HepG2 (cell line): ENCODE data around the gene TRIM72. TPM values are rescaled to one million over a fixed set of nuclear protein-coding genes. Genes with fewer than 3 reads are reported as not detected.

Experiments used
- AFF4 ChIP-seq: sonication (generic); formaldehyde crosslinking; IDR thresholded peaks from 2 replicates; pipeline ENCODE4 v1.4.0; 2020; ENCODE audit warnings: missing genetic modification reagents
- CC2D1A ChIP-seq: sonication (generic); formaldehyde crosslinking; IDR thresholded peaks from 2 replicates; pipeline ENCODE4 v1.8.1; 2023; ENCODE audit warnings: mild to moderate bottlenecking, missing genetic modification reagents
- DBP ChIP-seq: sonication (generic); formaldehyde crosslinking; IDR thresholded peaks from 2 replicates; pipeline ENCODE4 v1.4.0; 2020; ENCODE audit warnings: missing genetic modification reagents; ENCODE audit errors: not compliant biosample characterization
- DNMT3B ChIP-seq: conservative IDR thresholded peaks from 2 replicates; pipeline ENCODE4 v1.6.1; 2016; ENCODE audit warnings: missing biosample characterization, control low read depth
- JARID2 ChIP-seq: sonication (generic); formaldehyde crosslinking; IDR thresholded peaks from 2 replicates; pipeline ENCODE4 v1.8.1; 2023; ENCODE audit warnings: missing genetic modification reagents, inconsistent platforms; ENCODE audit not compliant: insufficient replicate concordance
- NCOR1 ChIP-seq: fragments of 200-600 bp; sonication (generic); IDR thresholded peaks from 2 replicates; pipeline ENCODE4 v1.7.0; 2017; ENCODE audit warnings: antibody characterized with exemption, low read length, borderline replicate concordance
- POLR2A ChIP-seq, 2 experiments: IDR thresholded peaks; 2 replicates each; pipeline ENCODE4 v1.6.1; 2011; ENCODE audit warnings: low read depth in 2 of 2, low read length in 2 of 2, mild to moderate bottlenecking in 1 of 2, moderate library complexity in 1 of 2; ENCODE audit not compliant: insufficient read depth in 1 of 2
- RBAK ChIP-seq: sonication (generic); formaldehyde crosslinking; IDR thresholded peaks from 2 replicates; pipeline ENCODE4 v1.5.1; 2020; ENCODE audit warnings: mild to moderate bottlenecking, missing genetic modification reagents
- SPEN ChIP-seq: sonication (generic); formaldehyde crosslinking; IDR thresholded peaks from 2 replicates; pipeline ENCODE4 v1.5.1; 2020; ENCODE audit warnings: low read depth, mild to moderate bottlenecking, missing genetic modification reagents
- TEAD2 ChIP-seq: sonication (generic); formaldehyde crosslinking; IDR thresholded peaks from 2 replicates; pipeline ENCODE4 v1.9.0; 2021; ENCODE audit warnings: missing genetic modification reagents
- TEAD3 ChIP-seq: optimal IDR thresholded peaks from 2 replicates; pipeline ENCODE3; 2016; ENCODE audit warnings: borderline replicate concordance
- TMF1 ChIP-seq: sonication (generic); formaldehyde crosslinking; IDR thresholded peaks from 2 replicates; pipeline ENCODE4 v1.8.1; 2022; ENCODE audit warnings: low read depth, missing genetic modification reagents
- TRIM22 ChIP-seq: fragments of 450-650 bp; IDR thresholded peaks from 2 replicates; pipeline ENCODE4 v1.6.1; 2017
- YEATS2 ChIP-seq: sonication (generic); formaldehyde crosslinking; IDR thresholded peaks from 2 replicates; pipeline ENCODE4 v1.4.0; 2020; ENCODE audit warnings: missing genetic modification reagents, borderline replicate concordance
- ZNF160 ChIP-seq: sonication (generic); formaldehyde crosslinking; IDR thresholded peaks from 2 replicates; pipeline ENCODE4 v1.8.0; 2022; ENCODE audit warnings: mild to moderate bottlenecking, inconsistent platforms, missing genetic modification reagents
- ZNF256 ChIP-seq: sonication (generic); formaldehyde crosslinking; conservative IDR thresholded peaks from 2 replicates; pipeline ENCODE4 v1.4.0; 2020; ENCODE audit warnings: missing genetic modification reagents
- ZNF282 ChIP-seq: fragments of 450-650 bp; IDR thresholded peaks from 2 replicates; pipeline ENCODE4 v1.6.1; 2018; ENCODE audit not compliant: partially characterized antibody
- ZNF362 ChIP-seq: sonication (generic); formaldehyde crosslinking; IDR thresholded peaks from 2 replicates; pipeline ENCODE4 v1.4.0; 2020; ENCODE audit warnings: missing genetic modification reagents, mild to moderate bottlenecking, borderline replicate concordance
- ZNF431 ChIP-seq: sonication (generic); formaldehyde crosslinking; IDR thresholded peaks from 2 replicates; pipeline ENCODE4 v1.9.0; 2022; ENCODE audit warnings: missing genetic modification reagents, low read depth, mild to moderate bottlenecking, borderline replicate concordance
- ZNF510 ChIP-seq: sonication (generic); formaldehyde crosslinking; IDR thresholded peaks from 2 replicates; pipeline ENCODE4 v1.4.0; 2020; ENCODE audit warnings: low read depth, mild to moderate bottlenecking, missing genetic modification reagents
- ZNF567 ChIP-seq: sonication (generic); formaldehyde crosslinking; IDR thresholded peaks from 2 replicates; pipeline ENCODE4 v1.8.1; 2023; ENCODE audit warnings: mild to moderate bottlenecking, missing genetic modification reagents, borderline replicate concordance
- ZNF709 ChIP-seq: sonication (generic); formaldehyde crosslinking; IDR thresholded peaks from 2 replicates; pipeline ENCODE4 v1.5.0; 2020; ENCODE audit warnings: mild to moderate bottlenecking, missing genetic modification reagents
- ZNF737 ChIP-seq: sonication (generic); formaldehyde crosslinking; IDR thresholded peaks from 2 replicates; pipeline ENCODE4 v1.5.0; 2020; ENCODE audit warnings: missing genetic modification reagents, mild to moderate bottlenecking, borderline replicate concordance
- ZNF776 ChIP-seq: sonication (generic); formaldehyde crosslinking; IDR thresholded peaks from 2 replicates; pipeline ENCODE4 v1.4.0; 2020; ENCODE audit warnings: mild to moderate bottlenecking, missing genetic modification reagents
- polyA plus RNA-seq, 8 experiments: library from polyadenylated mRNA; depleted of rRNA in 3 of 8; stranded (reverse) in 7 of 8; unstranded in 1 of 8; fragments of >200 nt; fragmentation: Illumina TruSeq in 4 of 8; extraction: Trizol in 4 of 8; gene quantifications; 2 replicates each; pipeline versions ENCODE4 v1.2.1 to v1.2.3, GENCODE V29; 2011 to 2016; ENCODE audit warnings: low read depth in 4 of 8, missing spikeins in 1 of 8, mixed read lengths in 1 of 8; ENCODE audit not compliant: insufficient read depth in 1 of 8
- total RNA-seq, 5 experiments: library from RNA; depleted of rRNA; stranded (reverse); fragments of >200 nt; fragmentation: Illumina TruSeq; extraction: Trizol; gene quantifications; 2 replicates each; pipeline ENCODE4 v1.2.3, GENCODE V29; 2016; ENCODE audit warnings: low read depth in 1 of 5

The TRIM72 gene
- total and polyA plus RNA-seq, 2 of the 13 experiments (the other 11 are each of a cell fraction or from before 2014, with no cell fraction given) = not detected

- TF ChIP-seq YEATS2 (CRISPR knock-in tag) (no peak; the same call in 1 of the 2 replicates), JARID2 (peak; percentile 99), TRIM22 (no peak), NCOR1 (peak; percentile 6; the same call in 1 of the 2 replicates), AFF4 (CRISPR knock-in tag) (peak; percentile 96), ZNF160 (no peak; the same call in 1 of the 2 replicates), ZNF776 (CRISPR knock-in tag) (peak; percentile 83; the same call in 1 of the 2 replicates), ZNF737 (no peak; the same call in 1 of the 2 replicates), ZNF567 (CRISPR knock-in tag) (no peak), DBP (CRISPR knock-in tag) (peak; percentile 26), ZNF256 (CRISPR knock-in tag) (peak; percentile 93; the same call in 1 of the 2 replicates), TEAD3 (peak; percentile 77), CC2D1A (no peak), SPEN (CRISPR knock-in tag) (peak; percentile 15), ZNF510 (CRISPR knock-in tag) (peak; percentile 98), ZNF362 (peak; percentile 44; the same call in 1 of the 2 replicates), TEAD2 (CRISPR knock-in tag) (no peak), RBAK (CRISPR knock-in tag) (no peak), ZNF431 (CRISPR knock-in tag) (0 out of 2 replicates have a peak, but pooled peaks have one; percentile 74), ZNF709 (CRISPR knock-in tag) (peak; percentile 76; the same call in 1 of the 2 replicates), TMF1 (CRISPR knock-in tag) (peak; percentile 82), ZNF282 (no peak), DNMT3B (CRISPR knock-in tag) (peak; percentile 59; the same call in 1 of the 2 replicates), POLR2A (IDR thresholded peaks at IDR 0.05; ENCODE audit: insufficient read depth in 1 of 2, low read depth in 2 of 2, low read length in 2 of 2) (peak; percentile 99 to 100)
Observed at GRCh38 chr16:31179747-31180459, 34.0 kb upstream of the TRIM72 start, which contains the start of gene FUS (continued).
